Type B pancreatic cell (in vitro differentiated cells): ENCODE results near the gene STARD9. TPM values are rescaled to one million over a fixed set of nuclear protein-coding genes. Genes with fewer than 3 reads are reported as not detected.

Experiments
- DNase-seq: peaks from one replicate; pipeline ENCODE4 v3.0.0; 2021; ENCODE audit warnings: mixed read lengths; ENCODE audit not compliant: unreplicated experiment; ENCODE audit errors: extremely low spot score
- H3K27ac Mint-ChIP-seq: 2 replicates; pipeline ENCODE4 v1.8.0; 2021; ENCODE audit warnings: mild to moderate bottlenecking, mixed read lengths
- H3K27me3 Mint-ChIP-seq: 2 replicates; pipeline ENCODE4 v1.8.0; 2021; ENCODE audit warnings: mixed read lengths
- H3K36me3 Mint-ChIP-seq: 2 replicates; pipeline ENCODE4 v1.8.0; 2021; ENCODE audit warnings: mixed read lengths
- H3K4me1 Mint-ChIP-seq: one replicate; pipeline ENCODE4 v1.8.0; 2021; ENCODE audit warnings: mixed read lengths; ENCODE audit not compliant: unreplicated experiment
- H3K4me3 Mint-ChIP-seq: 2 replicates; pipeline ENCODE4 v1.8.0; 2021; ENCODE audit warnings: mild to moderate bottlenecking, mixed read lengths
- H3K9me3 Mint-ChIP-seq: 2 replicates; pipeline ENCODE4 v1.8.0; 2021; ENCODE audit warnings: mixed read lengths
- total RNA-seq: library from RNA; stranded (reverse); gene quantifications from 2 replicates; pipeline ENCODE4 v1.2.1, GENCODE V29; 2021; ENCODE audit warnings: low replicate concordance
- TF ChIP-seq, protein P1 (sequence below): fragments of 200-600 bp; sonication (generic); conservative IDR thresholded peaks from 2 replicates; pipeline ENCODE4 v1.5.0; 2021; ENCODE audit warnings: antibody characterized with exemption, mild to moderate bottlenecking

Gene STARD9
- total RNA-seq, 1 donor from 2014 or later, result 13.7 TPM

DNA sequence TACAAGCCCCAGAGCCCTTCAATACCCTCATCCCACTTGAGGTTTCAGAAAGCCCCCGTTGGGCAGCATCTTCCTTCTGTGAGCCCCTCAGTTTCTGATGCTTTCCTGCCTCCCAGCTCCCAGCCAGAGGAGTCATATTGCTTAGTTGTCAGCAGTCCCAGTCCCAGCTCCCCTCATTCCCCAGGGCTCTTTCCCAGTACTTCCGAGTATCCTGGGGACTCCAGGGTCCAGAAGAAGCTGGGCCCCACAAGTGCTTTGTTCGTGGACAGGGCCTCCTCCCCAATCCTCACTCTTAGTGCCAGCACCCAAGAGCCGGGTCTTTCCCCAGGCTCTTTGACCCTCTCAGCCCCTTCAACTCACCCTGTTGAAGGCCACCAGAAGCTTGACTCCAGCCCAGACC, 117.6 kb downstream of the STARD9 start:
- peak; percentile 20 for DNase-seq
- TF ChIP-seq, protein P1, sequence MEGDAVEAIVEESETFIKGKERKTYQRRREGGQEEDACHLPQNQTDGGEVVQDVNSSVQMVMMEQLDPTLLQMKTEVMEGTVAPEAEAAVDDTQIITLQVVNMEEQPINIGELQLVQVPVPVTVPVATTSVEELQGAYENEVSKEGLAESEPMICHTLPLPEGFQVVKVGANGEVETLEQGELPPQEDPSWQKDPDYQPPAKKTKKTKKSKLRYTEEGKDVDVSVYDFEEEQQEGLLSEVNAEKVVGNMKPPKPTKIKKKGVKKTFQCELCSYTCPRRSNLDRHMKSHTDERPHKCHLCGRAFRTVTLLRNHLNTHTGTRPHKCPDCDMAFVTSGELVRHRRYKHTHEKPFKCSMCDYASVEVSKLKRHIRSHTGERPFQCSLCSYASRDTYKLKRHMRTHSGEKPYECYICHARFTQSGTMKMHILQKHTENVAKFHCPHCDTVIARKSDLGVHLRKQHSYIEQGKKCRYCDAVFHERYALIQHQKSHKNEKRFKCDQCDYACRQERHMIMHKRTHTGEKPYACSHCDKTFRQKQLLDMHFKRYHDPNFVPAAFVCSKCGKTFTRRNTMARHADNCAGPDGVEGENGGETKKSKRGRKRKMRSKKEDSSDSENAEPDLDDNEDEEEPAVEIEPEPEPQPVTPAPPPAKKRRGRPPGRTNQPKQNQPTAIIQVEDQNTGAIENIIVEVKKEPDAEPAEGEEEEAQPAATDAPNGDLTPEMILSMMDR, result no peak
- Mint-ChIP-seq H3K36me3 (no peaks in the 10 kb centered on the region), H3K4me3 (no peak overlapping the region), H3K4me1 (no peaks in the 10 kb centered on the region), H3K27me3 (no peaks in the 10 kb centered on the region), H3K9me3 (no peaks in the 10 kb centered on the region), H3K27ac (no peak overlapping the region)

DNA sequence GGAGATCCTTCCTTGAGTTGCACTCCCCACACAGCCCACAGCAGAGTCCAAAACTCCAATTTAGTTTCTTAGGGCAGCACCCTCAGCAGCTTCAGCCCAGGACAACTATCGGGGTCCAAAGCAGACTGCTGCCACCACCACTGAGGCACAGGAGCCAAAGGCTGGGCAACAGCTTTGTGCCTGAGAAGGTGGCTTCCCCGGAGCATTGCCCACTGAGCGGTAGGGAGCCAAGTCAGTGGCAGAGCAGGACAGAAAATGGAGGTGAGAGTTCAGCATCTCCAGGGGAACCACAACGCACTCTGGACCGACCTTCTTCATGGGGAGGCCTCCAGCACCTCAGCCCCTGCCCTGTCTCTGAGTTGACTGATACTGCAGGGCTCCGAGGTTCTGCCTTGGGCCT, 118.1 kb downstream of the STARD9 start:
- peak; percentile 27 for DNase-seq
- H3K27ac Mint-ChIP-seq, result no peak overlapping the region
- H3K36me3 Mint-ChIP-seq, result no peaks in the 10 kb centered on the region
- H3K4me1 Mint-ChIP-seq, result no peaks in the 10 kb centered on the region
- no peak overlapping the region for H3K4me3 Mint-ChIP-seq
- H3K9me3 Mint-ChIP-seq, result no peaks in the 10 kb centered on the region
- TF ChIP-seq, protein P1, result no peak
- H3K27me3 Mint-ChIP-seq, result no peaks in the 10 kb centered on the region

DNA sequence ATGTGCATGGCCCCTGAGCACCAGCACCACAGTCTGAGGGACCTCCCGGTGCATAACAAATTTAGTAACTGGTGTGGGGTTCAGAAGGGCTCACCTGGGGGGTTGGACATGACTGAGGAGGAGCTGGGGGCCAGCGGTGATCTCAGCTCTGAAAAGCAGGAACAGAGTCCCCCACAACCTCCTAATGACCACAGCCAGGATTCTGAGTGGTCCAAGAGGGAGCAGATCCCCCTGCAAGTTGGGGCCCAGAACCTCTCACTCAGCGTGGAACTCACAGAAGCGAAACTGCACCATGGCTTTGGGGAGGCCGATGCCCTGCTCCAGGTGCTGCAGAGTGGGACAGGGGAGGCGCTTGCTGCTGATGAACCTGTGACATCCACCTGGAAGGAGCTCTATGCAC, 118.5 kb downstream of the STARD9 start:
- no peaks in the 10 kb centered on the region for H3K4me1 Mint-ChIP-seq
- no peak overlapping the region for H3K27ac Mint-ChIP-seq

DNA sequence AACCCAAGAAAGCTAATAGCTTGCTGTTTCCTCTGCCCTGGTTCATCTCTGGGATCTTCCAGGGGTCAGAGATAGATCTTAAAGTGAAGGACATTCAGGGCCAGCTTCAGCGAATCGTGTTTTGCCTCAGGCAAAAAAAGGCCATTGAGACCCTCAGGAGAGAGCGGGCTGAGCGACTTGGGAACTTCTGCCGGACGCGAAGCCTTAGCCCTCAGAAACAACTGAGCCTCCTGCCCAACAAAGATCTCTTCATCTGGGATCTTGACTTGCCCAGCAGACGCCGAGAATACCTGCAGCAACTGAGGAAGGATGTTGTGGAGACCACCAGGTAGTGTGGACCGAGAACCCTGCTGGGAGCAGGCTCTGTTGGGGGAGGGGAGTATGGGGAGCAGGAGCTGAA, 119.0 kb downstream of the STARD9 start:
- peak; percentile 43 for DNase-seq
- Mint-ChIP-seq H3K36me3 (no peaks in the 10 kb centered on the region), H3K4me1 (no peaks in the 10 kb centered on the region), H3K27me3 (no peaks in the 10 kb centered on the region), H3K27ac (no peak overlapping the region), H3K9me3 (no peaks in the 10 kb centered on the region), H3K4me3 (no peak overlapping the region)
- TF ChIP-seq, protein P1, result no peak

More for the DNA sequence above, 118.5 kb downstream of the STARD9 start:
- Mint-ChIP-seq H3K9me3 (no peaks in the 10 kb centered on the region), H3K27me3 (no peaks in the 10 kb centered on the region), H3K36me3 (no peaks in the 10 kb centered on the region), H3K4me3 (no peak overlapping the region)
- DNase-seq, result peak; percentile 52
- TF ChIP-seq, protein P1, result no peak

DNA sequence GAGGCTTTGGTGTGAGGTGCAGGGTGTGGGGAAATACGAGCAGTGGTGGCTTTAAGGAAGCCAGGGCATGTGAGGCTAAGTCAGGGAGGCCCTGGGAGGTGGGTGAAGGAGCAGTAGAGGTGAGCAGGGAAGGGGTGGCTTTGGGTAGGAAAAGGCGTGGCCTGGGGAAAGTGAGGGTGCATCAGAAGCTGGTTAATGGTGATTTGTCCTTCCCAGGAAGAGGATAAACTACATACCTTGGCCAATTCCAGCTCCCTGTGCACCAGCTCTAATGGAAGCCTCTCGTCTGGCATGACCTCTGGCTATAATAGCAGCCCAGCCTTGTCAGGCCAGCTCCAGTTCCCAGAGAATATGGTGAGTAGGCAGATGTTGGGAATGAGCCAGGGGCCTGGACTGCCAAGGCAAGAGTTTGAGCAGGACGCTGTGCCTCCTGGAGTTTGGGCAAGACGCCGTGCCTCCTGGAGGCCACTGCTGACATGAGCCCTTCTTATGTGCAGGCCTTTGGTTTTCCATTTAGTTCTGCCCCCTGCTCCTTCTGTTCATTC, 120.2 kb downstream of the STARD9 start:
- DNase-seq, result no peak
- no peak overlapping the region for H3K4me3 Mint-ChIP-seq
- H3K9me3 Mint-ChIP-seq, result no peaks in the 10 kb centered on the region
- peaks cover 6% of the 10 kb centered on the region for H3K36me3 Mint-ChIP-seq
- H3K27ac Mint-ChIP-seq, result no peak overlapping the region
- TF ChIP-seq, protein P1, result no peak
- no peaks in the 10 kb centered on the region for H3K4me1 Mint-ChIP-seq
- no peaks in the 10 kb centered on the region for H3K27me3 Mint-ChIP-seq

DNA sequence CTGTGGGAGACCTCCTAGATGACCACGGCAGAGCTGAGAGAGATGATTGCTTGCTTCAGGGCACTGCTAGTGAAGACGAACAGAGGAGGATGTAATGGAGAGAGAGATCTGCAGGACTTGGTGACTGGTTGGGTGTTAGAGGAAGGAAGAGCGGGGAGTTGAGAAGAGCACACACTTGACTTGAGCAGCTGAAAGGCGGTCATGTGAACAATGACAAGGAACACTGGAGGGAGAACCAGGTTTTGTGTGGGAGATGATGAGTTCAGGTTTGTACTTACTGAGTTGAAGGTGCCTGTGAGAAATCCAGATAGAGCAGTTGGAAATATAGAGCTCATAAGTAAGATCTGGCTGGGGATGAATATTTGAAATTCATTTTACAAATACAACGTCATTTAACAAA, 121.2 kb downstream of the STARD9 start:
- H3K27ac Mint-ChIP-seq, result no peak overlapping the region
- no peaks in the 10 kb centered on the region for H3K9me3 Mint-ChIP-seq
- no peaks in the 10 kb centered on the region for H3K27me3 Mint-ChIP-seq
- H3K4me3 Mint-ChIP-seq, result no peak overlapping the region
- DNase-seq, result peak; percentile 16
- H3K4me1 Mint-ChIP-seq, result no peaks in the 10 kb centered on the region
- TF ChIP-seq, protein P1, result no peak
- peaks cover 10% of the 10 kb centered on the region for H3K36me3 Mint-ChIP-seq
